Keratinocyte (primary cell): Measurements from ENCODE around the gene SLC6A15. TPM values are rescaled to one million over a fixed set of nuclear protein-coding genes. Genes with fewer than 3 reads are reported as not detected.

Experiments
- DNase-seq: peaks from one replicate; pipeline ENCODE4 v3.0.0-alpha.2; 2011; ENCODE audit warnings: low read depth, missing footprints, low spot score
- FAIRE-seq: peaks from 2 replicates; lab custom pipeline; 2011; peaks lifted over from hg19 to GRCh38; lab: Jason Lieb, UNC
- H2AFZ ChIP-seq: 2 replicates; pipeline ENCODE4 v1.6.0; 2012; ENCODE audit warnings: low read length, control low read depth, inconsistent platforms; ENCODE audit not compliant: control insufficient read depth
- H3K27ac ChIP-seq: 2 replicates; pipeline ENCODE4 v1.5.1; 2011; ENCODE audit warnings: low read length; ENCODE audit not compliant: control insufficient read depth, insufficient read depth
- H3K27me3 ChIP-seq: 3 replicates; pipeline ENCODE4 v1.6.0; 2011; ENCODE audit warnings: low read length; ENCODE audit not compliant: control insufficient read depth, insufficient read depth; ENCODE audit errors: extremely low read depth
- H3K36me3 ChIP-seq, 2 experiments: 2 replicates in 1 of 2; 3 replicates in 1 of 2; pipeline ENCODE4 v1.5.1; 2011; ENCODE audit warnings: low read length in 2 of 2, mild to moderate bottlenecking in 1 of 2; ENCODE audit not compliant: control insufficient read depth in 2 of 2, insufficient read depth in 2 of 2; ENCODE audit errors: extremely low read depth in 1 of 2
- H3K4me1 ChIP-seq: 3 replicates; pipeline ENCODE4 v1.5.1; 2011; ENCODE audit warnings: low read length; ENCODE audit not compliant: control insufficient read depth, insufficient read depth; ENCODE audit errors: extremely low read depth
- H3K4me2 ChIP-seq: 3 replicates; pipeline ENCODE4 v1.6.0; 2011; ENCODE audit warnings: low read depth, low read length; ENCODE audit not compliant: control insufficient read depth, insufficient read depth; ENCODE audit errors: extremely low read depth
- H3K4me3 ChIP-seq, 3 experiments: fragments of 200-600 bp in 1 of 3; sonication (generic) in 1 of 3; 2 replicates in 2 of 3; 3 replicates in 1 of 3; pipeline ENCODE4 v1.5.1; 2011 to 2016; ENCODE audit warnings: low read length in 3 of 3, mild to moderate bottlenecking in 3 of 3, control low read depth in 2 of 3, inconsistent platforms in 1 of 3, low read depth in 1 of 3, mixed read lengths in 1 of 3, mixed run types in 1 of 3, moderate library complexity in 1 of 3; ENCODE audit not compliant: control insufficient read depth in 2 of 3, insufficient read depth in 2 of 3; ENCODE audit errors: extremely low read depth in 1 of 3
- H3K79me2 ChIP-seq: 2 replicates; pipeline ENCODE4 v1.6.0; 2012; ENCODE audit warnings: low read length; ENCODE audit not compliant: control insufficient read depth, insufficient read depth
- H3K9ac ChIP-seq: 3 replicates; pipeline ENCODE4 v1.6.0; 2011; ENCODE audit warnings: low read length; ENCODE audit not compliant: control insufficient read depth, insufficient read depth; ENCODE audit errors: extremely low read depth
- H3K9me1 ChIP-seq: 3 replicates; pipeline ENCODE4 v1.6.0; 2011; ENCODE audit warnings: low read length; ENCODE audit not compliant: control insufficient read depth, insufficient read depth; ENCODE audit errors: extremely low read depth
- H3K9me3 ChIP-seq: 2 replicates; pipeline ENCODE4 v1.5.1; 2012; ENCODE audit warnings: low read depth, low read length; ENCODE audit not compliant: control insufficient read depth
- H4K20me1 ChIP-seq: 3 replicates; pipeline ENCODE4 v1.6.0; 2011; ENCODE audit warnings: low read length; ENCODE audit not compliant: control insufficient read depth, insufficient read depth; ENCODE audit errors: extremely low read depth
- EZH2 ChIP-seq: IDR thresholded peaks from one replicate; pipeline ENCODE4 v1.6.1; 2012; ENCODE audit warnings: inconsistent platforms, mild to moderate bottlenecking, low read length, moderate library complexity
- dilution Hi-C: fragments of 300-500 bp; cut with MboI; formaldehyde crosslinking; loops from one replicate; pipeline ENCODE4 v1.7.0; 2020; ENCODE audit warnings: low sequenced_read_pairs; ENCODE audit not compliant: extremely low pct_ligation_motif_present
- polyA plus RNA-seq, 5 experiments: library from polyadenylated mRNA; depleted of rRNA in 3 of 5; stranded (reverse) in 3 of 5; stranded (forward) in 1 of 5; unstranded in 1 of 5; fragments of >200 nt; gene quantifications; 1 replicate in 1 of 5; 2 replicates in 3 of 5; 3 replicates in 1 of 5; pipeline versions ENCODE4 v1.2.1 to v1.2.3, GENCODE V29; 2011 to 2012; ENCODE audit warnings: missing spikeins in 2 of 5, low read depth in 1 of 5, low replicate concordance in 1 of 5
- TF ChIP-seq, protein P1 (sequence below), 3 experiments: IDR thresholded peaks in 1 of 3; conservative IDR thresholded peaks in 1 of 3; optimal IDR thresholded peaks in 1 of 3; 2 replicates in 2 of 3; 3 replicates in 1 of 3; pipeline versions ENCODE3 to v1.5.1; 2011; ENCODE audit warnings: low read length in 3 of 3, mild to moderate bottlenecking in 3 of 3, moderate library complexity in 2 of 3, control low read depth in 1 of 3, inconsistent platforms in 1 of 3; ENCODE audit not compliant: insufficient read depth in 2 of 3; ENCODE audit errors: extremely low read depth in 1 of 3

SLC6A15 gene
- polyA plus RNA-seq, 1 donor (not counting 4 experiments of a cell fraction or from before 2014, with no cell fraction given): 18.9 TPM

DNA sequence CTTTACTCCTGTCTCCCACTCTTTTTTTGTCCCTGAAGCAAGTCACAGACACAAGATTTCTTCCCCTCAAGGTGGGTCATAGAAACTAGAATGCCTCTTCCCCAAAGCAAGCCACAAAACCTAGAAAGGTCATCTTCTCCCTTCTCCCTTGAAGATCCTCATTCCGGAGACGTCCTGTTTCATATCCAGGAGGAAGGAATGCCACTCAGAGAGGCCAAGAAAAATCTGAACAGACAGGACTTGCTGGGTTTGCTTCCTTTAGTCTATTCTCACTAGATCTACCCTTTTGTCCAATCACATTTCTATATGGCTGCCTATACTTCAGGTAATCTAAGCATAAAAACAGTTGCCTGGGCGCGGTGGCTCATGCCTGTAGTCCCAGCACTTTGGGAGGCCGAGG is 23.7 kb downstream of the SLC6A15 start:
- TF ChIP-seq, protein P1, sequence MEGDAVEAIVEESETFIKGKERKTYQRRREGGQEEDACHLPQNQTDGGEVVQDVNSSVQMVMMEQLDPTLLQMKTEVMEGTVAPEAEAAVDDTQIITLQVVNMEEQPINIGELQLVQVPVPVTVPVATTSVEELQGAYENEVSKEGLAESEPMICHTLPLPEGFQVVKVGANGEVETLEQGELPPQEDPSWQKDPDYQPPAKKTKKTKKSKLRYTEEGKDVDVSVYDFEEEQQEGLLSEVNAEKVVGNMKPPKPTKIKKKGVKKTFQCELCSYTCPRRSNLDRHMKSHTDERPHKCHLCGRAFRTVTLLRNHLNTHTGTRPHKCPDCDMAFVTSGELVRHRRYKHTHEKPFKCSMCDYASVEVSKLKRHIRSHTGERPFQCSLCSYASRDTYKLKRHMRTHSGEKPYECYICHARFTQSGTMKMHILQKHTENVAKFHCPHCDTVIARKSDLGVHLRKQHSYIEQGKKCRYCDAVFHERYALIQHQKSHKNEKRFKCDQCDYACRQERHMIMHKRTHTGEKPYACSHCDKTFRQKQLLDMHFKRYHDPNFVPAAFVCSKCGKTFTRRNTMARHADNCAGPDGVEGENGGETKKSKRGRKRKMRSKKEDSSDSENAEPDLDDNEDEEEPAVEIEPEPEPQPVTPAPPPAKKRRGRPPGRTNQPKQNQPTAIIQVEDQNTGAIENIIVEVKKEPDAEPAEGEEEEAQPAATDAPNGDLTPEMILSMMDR (optimal IDR thresholded peaks at IDR 0.05 in 1 of 3, IDR thresholded peaks at IDR 0.05 in 1 of 3, conservative IDR thresholded peaks at IDR 0.05 in 1 of 3; ENCODE audit: extremely low read depth in 1 of 3, insufficient read depth in 2 of 3, low read length in 3 of 3): no peak
- no peak for TF ChIP-seq EZH2
- Histone ChIP-seq H3K4me2 (no peak overlapping the region), H3K27me3 (no peaks in the 10 kb centered on the region), H4K20me1 (no peaks in the 10 kb centered on the region), H3K4me3 (no peak overlapping the region), H3K9ac (no peak overlapping the region), H3K36me3 (no peaks in the 10 kb centered on the region), H3K9me1 (no peaks in the 10 kb centered on the region), H2AFZ (no peak overlapping the region), H3K9me3 (no peaks in the 10 kb centered on the region), H3K27ac (no peak overlapping the region), H3K79me2 (peaks cover 2% of the 10 kb centered on the region), H3K4me1 (no peaks in the 10 kb centered on the region)
- FAIRE-seq (no peak), DNase-seq (no peak)
- dilution Hi-C loops: loop anchor here (25.0 kb wide), 1 partner anchor 148 kb away; the partner anchor contains the start of genes LRRIQ1 and TSPAN19

DNA sequence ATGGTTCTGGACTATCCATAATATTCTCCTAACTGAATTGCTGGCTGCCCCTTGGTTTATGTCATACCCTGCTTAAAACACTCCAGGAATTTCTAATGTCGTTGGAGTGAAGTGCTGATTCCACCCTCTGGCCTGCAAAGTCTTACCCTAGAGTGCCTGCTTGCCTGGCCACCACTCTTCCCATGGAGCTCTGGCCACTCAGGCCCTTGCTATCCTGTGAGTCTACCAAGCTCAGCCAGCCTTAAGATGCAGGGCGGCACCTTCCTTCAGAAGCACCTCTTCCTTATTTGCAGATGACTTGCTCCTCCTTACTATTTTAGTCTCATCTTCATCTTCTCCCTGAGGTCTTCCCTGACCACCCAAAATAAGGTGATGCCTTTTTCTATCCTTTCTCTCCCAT is 35.3 kb downstream of the SLC6A15 start:
- H3K79me2 ChIP-seq: no peaks in the 10 kb centered on the region
- H4K20me1 ChIP-seq: no peaks in the 10 kb centered on the region
- no peaks in the 10 kb centered on the region for H3K9me3 ChIP-seq
- no peak overlapping the region for H3K9ac ChIP-seq
- H3K4me2 ChIP-seq: no peak overlapping the region
- H3K27me3 ChIP-seq: no peaks in the 10 kb centered on the region
- no peaks in the 10 kb centered on the region for H3K9me1 ChIP-seq
- dilution Hi-C loops: loop anchor here (25.0 kb wide), 1 partner anchor 160 kb away; the partner anchor contains the start of genes LRRIQ1 and TSPAN19
- H3K36me3 ChIP-seq: peaks cover 3 to 9% of the 10 kb centered on the region in 2 experiments
- no peaks in the 10 kb centered on the region for H3K4me1 ChIP-seq
- no peak for TF ChIP-seq EZH2
- TF ChIP-seq, protein P1 (optimal IDR thresholded peaks at IDR 0.05 in 1 of 3, IDR thresholded peaks at IDR 0.05 in 1 of 3, conservative IDR thresholded peaks at IDR 0.05 in 1 of 3; ENCODE audit: extremely low read depth in 1 of 3, insufficient read depth in 2 of 3, low read length in 3 of 3): no peak
- H3K4me3 ChIP-seq: no peak overlapping the region
- DNase-seq (no peak), FAIRE-seq (no peak)
- no peak overlapping the region for H2AFZ ChIP-seq
- no peak overlapping the region for H3K27ac ChIP-seq
